ENCODE results near the gene APOBEC3G.

- TF ChIP-seq CTCF (IDR thresholded peaks at IDR 0.05; ENCODE audit: low read length) (no peak), EZH2 (IDR thresholded peaks at IDR 0.05; ENCODE audit: borderline replicate concordance, low read length) (no peak)
These were observed 21.0 kb downstream of the APOBEC3G start for GRCh38 chr22:39098026-39098425.
